CD4-positive, alpha-beta T cell treated with Interleukin-12 subunit alpha and Interleukin-12 subunit beta, for 1 hour (primary cell): Measurements from ENCODE around the gene ERBB4.
"Not testable (repeated sequence)": the region's sequence is repeated elsewhere in the genome, so short reads cannot be mapped to it uniquely, and the experiment has no call there.

Source experiments
- DNase-seq: peaks from one replicate; pipeline ENCODE4 v3.0.0-alpha.2; 2020

ERBB4 gene

DNA sequence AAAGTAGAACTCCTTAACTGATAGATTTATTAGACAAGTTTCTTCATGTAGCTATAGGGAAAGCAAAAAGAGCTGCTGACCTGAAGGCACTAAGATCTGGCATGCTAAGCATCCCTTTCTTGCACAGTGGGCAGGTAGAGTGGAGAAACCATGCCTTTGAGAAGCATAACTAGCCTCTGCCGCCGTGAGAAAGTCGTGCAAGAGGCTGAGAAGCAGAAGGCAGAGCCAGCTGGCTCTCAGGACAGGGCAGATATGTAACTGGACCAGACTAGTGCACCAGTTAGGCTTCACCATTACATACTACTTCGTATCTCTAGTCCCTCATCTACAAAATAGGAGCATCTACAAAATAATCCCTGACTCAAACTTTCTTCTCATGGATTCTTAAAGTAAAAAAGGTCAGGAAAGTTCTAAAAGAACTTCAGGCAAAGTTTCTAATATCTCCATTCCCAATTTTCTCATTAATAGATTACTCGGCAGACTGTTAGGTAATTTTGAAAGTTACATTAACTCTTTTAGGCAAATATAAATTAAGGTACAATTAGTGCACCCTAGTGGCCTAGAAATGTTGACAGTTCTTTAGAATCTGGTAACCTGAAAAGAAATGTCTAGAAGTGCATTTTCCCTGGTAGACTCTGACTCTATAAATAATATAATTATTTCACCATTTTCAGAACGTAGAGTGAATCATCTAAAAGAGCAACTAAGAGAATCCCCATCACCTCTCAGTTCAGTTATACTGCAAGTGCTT, 10.3 kb downstream of the ERBB4 start:
- no peak for DNase-seq

- DNase-seq = no peak
Observed at GRCh38 chr2:212526059-212526458, 12.5 kb downstream of the ERBB4 start.

- no peak for DNase-seq
Observed at GRCh38 chr2:212523756-212524155, 14.8 kb downstream of the ERBB4 start.

DNA sequence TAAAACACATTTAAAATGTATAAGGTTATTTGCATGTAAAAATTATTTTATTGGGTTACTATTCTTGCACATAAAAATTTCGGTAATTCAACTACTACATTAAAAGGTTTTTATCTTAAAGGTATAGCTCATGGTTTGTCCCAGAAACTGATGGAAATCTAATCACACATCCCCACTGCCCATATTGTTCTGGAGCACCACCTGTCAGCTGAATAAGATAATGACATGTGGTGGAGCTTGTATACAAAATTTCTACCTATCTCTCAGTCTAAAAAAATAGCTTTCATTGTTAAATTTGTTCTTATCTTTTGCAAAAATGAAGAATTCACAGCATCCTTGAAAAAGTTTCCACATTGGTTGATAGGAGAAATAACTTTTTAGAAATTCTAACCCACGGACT, 18.3 kb downstream of the ERBB4 start:
- no peak for DNase-seq

- DNase-seq = no peak
Observed at GRCh38 chr2:212517693-212518092, 20.9 kb downstream of the ERBB4 start.

GRCh38 chr2:212505586-212505985, 33.0 kb downstream of the ERBB4 start:
- DNase-seq = no peak

- DNase-seq = no peak
Observed at GRCh38 chr2:212495046-212495445, 43.6 kb downstream of the ERBB4 start.

GRCh38 chr2:212494418-212495020, 44.1 kb downstream of the ERBB4 start:
- DNase-seq = no peak

DNA sequence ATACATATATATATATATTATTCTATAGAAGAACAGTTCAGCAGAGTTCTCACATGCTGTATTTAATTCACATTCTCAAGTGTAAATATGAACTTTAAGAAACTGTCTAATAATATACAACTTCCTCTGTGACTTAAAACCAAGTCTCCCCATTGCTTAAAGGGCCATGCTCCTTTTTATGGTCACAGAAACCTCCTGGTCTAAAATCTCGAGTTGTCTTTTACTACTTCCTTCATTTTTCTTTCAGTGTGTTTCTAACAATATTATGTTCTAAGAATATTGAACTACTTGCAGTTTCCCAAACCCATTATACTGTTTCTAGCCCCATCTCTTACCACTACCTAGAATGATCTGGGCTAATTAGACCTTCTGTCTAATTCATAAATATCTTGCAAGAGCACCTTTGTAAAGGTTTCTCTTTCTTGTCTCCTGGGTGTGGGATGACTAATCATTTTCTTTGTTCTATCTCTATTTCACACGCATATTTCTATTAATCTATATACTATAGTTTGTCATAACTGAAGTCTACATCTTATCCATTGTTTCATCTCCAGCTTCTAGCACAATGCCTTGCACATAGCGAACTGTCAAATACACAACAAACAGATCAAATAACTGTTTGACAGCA, 48.8 kb downstream of the ERBB4 start:
- DNase-seq = no peak

- no peak for DNase-seq
Observed at GRCh38 chr2:212488611-212489010, 50.0 kb downstream of the ERBB4 start.

DNA sequence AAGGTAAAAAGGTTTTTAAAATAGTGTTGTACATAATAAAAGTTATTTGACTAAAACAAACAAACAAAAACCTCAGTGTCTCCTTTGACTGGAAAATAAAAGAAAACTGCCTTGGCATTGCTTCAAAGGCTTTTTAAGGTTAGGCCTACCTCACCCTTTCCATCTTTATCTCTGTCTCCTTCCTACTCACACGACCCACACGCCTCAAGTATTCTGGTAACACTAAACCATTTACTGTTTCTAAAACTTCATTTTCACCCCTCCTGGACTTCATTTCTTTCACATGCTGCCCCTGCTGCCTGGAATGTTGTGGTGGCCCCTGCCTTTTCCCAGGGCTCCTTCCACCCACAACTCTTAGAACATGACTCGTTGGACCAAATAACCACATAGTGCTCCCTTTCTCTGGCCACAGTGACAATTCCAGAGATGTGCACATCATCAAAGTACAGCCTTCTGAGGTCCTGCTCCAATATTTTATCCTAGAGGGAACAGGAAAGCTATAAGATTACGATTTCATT, 54.0 kb downstream of the ERBB4 start:
- no peak for DNase-seq

DNA sequence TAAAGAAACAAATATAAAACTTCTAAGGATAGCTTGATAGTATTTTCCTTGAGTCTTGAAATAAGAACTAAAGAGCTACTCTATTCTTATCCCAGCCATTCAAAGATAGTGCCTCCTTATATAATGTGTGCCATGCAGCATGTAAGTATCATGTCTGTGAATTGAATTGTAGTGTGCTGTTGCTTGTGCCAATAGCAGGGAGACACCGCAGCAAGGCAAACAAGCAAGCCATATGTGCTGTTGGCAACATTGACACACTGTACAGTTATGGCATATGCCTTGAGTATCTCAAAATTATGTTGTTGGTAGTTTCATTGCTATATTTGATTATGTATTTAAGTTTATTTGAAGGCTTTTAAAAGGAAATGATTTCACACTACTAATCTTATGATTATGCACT, 58.2 kb downstream of the ERBB4 start:
- no peak for DNase-seq

GRCh38 chr2:212477571-212477970, 61.0 kb downstream of the ERBB4 start:
- no peak for DNase-seq

DNA sequence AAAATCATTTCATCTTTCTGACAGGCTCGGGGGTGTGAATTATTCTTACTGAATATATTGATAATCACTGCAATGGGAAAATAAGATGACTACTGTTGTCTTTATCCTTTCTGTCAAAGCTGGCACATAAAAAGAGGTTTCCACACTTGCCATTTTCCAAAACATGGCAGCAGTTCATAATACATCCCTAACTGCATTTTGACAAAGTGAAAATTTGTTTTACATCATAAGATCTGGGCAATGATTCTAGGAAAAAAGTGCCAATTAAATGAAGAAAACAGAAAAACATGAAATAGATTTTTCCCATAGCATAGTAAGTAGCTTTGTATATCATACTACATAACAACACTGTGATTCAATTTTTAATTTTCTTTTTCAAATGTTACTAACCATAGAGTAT, 65.4 kb downstream of the ERBB4 start:
- no peak for DNase-seq

DNA sequence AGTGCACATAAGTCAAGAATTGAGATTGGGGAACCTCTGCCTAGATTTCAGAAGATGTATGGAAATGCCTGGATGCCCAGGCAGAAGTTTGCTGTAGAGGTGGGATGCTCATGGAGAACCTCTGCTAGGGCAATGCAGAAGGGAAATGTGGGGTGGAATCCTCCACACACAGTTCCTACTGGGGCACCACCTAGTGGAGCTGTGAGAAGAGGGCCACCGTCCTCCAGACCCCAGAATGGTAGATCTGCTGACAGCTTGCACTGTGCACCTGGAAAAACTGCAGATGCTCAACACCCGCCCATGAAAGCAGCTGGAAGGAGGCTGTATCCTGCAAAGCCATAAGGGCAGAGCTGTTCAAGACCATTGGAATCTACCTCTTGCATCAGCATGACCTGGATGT, 71.1 kb downstream of the ERBB4 start:
- DNase-seq = not testable (repeated sequence)

DNA sequence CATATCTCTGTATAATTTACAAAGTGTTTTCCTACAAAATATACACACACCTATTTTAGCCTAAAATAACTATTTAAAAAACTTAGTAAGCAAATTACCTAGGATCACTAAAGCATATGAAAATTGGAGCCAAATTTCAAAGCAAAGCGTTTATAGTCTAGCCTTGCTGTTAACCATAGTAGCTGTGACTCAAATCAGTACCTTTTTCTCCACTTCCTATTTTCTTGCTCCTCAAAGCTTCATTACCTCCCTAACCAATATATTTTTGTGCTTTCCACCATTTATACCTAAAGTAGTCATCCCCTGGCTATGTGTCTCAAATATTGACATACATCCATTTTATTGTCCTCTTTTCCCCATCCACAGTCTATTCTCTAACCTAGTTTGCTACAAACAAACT, 73.1 kb downstream of the ERBB4 start:
- no peak for DNase-seq

DNA sequence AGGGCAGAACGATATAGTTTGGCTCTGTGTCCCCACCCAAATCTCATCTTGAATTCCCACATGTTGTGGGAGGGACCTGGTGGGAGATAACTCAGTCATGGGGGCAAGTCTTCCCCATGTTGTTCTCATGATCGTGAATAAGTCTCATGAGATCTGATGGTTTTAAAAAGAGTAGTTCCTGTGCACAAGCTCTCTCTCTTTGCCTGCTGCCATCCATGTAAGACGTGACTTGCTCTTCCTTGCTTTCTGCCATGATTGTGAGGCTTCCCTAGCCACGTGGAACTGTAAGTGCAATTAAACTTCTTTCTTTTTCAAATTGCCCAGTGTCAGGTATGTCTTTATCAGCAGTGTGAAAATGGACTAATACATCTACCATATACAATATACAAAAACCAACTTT, 76.9 kb downstream of the ERBB4 start:
- not testable (repeated sequence) for DNase-seq

DNA sequence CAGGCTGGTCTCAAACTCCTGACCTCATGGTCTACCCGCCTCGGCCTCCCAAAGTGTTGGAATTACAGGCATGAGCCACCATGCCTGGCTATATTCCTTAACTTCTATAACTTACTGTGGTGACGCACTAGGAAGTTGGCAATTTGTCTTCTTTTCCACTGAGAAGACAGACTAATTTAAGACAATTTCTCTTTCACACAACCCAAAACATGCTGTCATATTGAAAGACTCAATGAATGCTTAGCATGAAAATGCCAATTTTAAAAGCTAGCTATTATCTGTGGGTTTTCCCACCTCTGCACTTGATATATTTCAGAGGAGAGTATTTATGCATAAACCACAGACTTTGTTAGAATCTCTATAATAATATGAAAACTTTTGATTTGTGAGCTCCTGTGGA, 84.5 kb downstream of the ERBB4 start:
- DNase-seq = no peak

DNA sequence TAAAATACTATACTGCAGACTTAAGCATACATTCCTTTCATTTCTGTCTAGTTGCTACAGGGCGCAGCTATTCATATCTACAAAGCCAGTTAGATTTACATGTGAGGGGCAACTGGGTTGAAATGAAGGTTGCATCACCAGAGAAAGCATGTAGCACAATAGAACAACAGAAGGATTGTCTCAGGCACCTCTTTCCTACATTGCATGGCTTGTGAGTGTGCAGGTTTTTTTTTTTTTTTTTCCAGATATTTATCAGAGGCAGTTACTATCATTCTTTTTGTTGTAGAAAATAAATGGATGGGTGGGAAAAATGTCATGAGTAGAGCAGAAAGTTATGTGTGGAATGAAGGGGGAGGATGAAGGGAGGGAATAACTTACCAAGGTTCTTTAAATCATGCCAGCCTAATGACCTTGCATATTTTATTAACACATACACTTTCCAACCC, 86.8 kb downstream of the ERBB4 start:
- DNase-seq = no peak

- DNase-seq = no peak
Observed at GRCh38 chr2:212448698-212449097, 89.9 kb downstream of the ERBB4 start.

DNA sequence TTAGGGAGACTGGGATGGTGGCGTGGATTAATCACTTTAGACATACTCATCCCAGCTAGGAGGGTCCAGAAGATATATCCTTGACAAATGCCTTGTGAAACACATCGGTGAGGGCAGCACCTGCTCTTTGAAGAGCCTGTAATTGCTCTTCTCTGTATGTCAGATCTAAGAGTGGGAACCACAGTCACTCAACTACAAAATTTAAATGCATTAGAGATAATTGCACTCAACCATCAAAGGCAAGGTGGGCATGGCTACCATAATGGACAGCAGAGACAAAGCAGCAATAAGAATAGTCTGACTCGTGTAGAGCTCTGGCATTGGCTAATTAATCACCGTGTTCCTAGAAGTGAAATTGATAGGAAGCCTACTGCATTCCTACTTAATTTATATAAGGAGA, 96.8 kb downstream of the ERBB4 start:
- DNase-seq = no peak

- no peak for DNase-seq
Observed at GRCh38 chr2:212441141-212441540, 97.5 kb downstream of the ERBB4 start.

- DNase-seq = no peak
Observed at GRCh38 chr2:212428681-212429478, 109.7 kb downstream of the ERBB4 start.
